Mesendoderm (in vitro differentiated cells): ENCODE measurements around the gene CCL21. TPM values are rescaled to one million over a fixed set of nuclear protein-coding genes. Genes with fewer than 3 reads are reported as not detected.

ENCODE experiments used
- small RNA-seq: library from polyadenylated mRNA; stranded (forward); fragments of <200 nt; extraction: miRNeasy Mini kit (QIAGEN cat#:217004); gene quantifications from one replicate; pipeline ENCODE3, GENCODE V24; 2013; ENCODE audit not compliant: insufficient read depth

Gene CCL21

Small RNA genes within 50 kb of the gene (small RNA-seq; reads per million reads assigned to genes)
- gene CCL27: not detected
